Stimulated activated naive CD8-positive, alpha-beta T cell treated with anti-CD3 and anti-CD28 coated beads, Interleukin-15, amount 100 ng/mL, for 72 hours (primary cell): ENCODE results near the gene NXPE3.
"Not testable (repeated sequence)": the region's sequence is repeated elsewhere in the genome, so short reads cannot be mapped to it uniquely, and the experiment has no call there.

ENCODE experiments used
- ATAC-seq: fragments of 150-1000 bp; cut with Tn5 transposase; 2 replicates; pipeline ENCODE4 v1.10.0; 2021; ENCODE audit warnings: mild to moderate bottlenecking, moderate library complexity
- DNase-seq, 2 donors: peaks; one replicate each; pipeline ENCODE4 v3.0.0; 2021 to 2022
- H3K27ac Mint-ChIP-seq, 2 donors: one replicate each; pipeline ENCODE4 v1.8.0; 2022; ENCODE audit warnings: mild to moderate bottlenecking in 2 of 2, mixed read lengths in 2 of 2, moderate library complexity in 2 of 2
- H3K27me3 Mint-ChIP-seq: one replicate; pipeline ENCODE4 v1.8.0; 2022; ENCODE audit warnings: mixed read lengths
- H3K4me1 Mint-ChIP-seq: one replicate; pipeline ENCODE4 v1.8.0; 2022; ENCODE audit warnings: mild to moderate bottlenecking, mixed read lengths
- H3K4me3 Mint-ChIP-seq, 2 donors: one replicate each; pipeline ENCODE4 v1.8.0; 2022; ENCODE audit warnings: mild to moderate bottlenecking in 2 of 2, mixed read lengths in 2 of 2, moderate library complexity in 1 of 2
- H3K9me3 Mint-ChIP-seq, 2 donors: one replicate each; pipeline ENCODE4 v1.8.0; 2022; ENCODE audit warnings: mixed read lengths in 2 of 2

NXPE3 gene

GRCh38 chr3:101851072-101851770 lies 72.2 kb downstream of the NXPE3 start:
- H3K27me3 Mint-ChIP-seq, result no peaks in the 10 kb centered on the region
- DNase-seq (no peak), ATAC-seq (peak; percentile 47)
- H3K4me1 Mint-ChIP-seq, result peaks cover 64% of the 10 kb centered on the region
- H3K4me3 Mint-ChIP-seq, result peak overlapping the region; percentile 84 to 90
- H3K9me3 Mint-ChIP-seq, result no peaks in the 10 kb centered on the region
- H3K27ac Mint-ChIP-seq, result peak overlapping the region; percentile 97 to 99

- peaks cover 72% of the 10 kb centered on the region for H3K4me1 Mint-ChIP-seq
- no peaks in the 10 kb centered on the region for H3K9me3 Mint-ChIP-seq
- peak overlapping the region; percentile 97 to 99 for H3K27ac Mint-ChIP-seq
Measured at GRCh38 chr3:101851850-101852714, 73.1 kb downstream of the NXPE3 start.

GRCh38 chr3:101852983-101853840 lies 74.2 kb downstream of the NXPE3 start:
- ATAC-seq, result no peak
- DNase-seq, result no peak
- peak overlapping the region; percentile 84 to 90 for H3K4me3 Mint-ChIP-seq
- H3K27me3 Mint-ChIP-seq, result no peaks in the 10 kb centered on the region
- peak overlapping the region; percentile 22 to 37 for H3K27ac Mint-ChIP-seq
- H3K4me1 Mint-ChIP-seq, result peaks cover 75% of the 10 kb centered on the region
- no peaks in the 10 kb centered on the region for H3K9me3 Mint-ChIP-seq

More at GRCh38 chr3:101851850-101852714, 73.1 kb downstream of the NXPE3 start:
- ATAC-seq (no peak), DNase-seq (no peak)
- H3K4me3 Mint-ChIP-seq, result peak overlapping the region; percentile 84 to 90
- no peaks in the 10 kb centered on the region for H3K27me3 Mint-ChIP-seq

GRCh38 chr3:101853982-101854381 lies 75.0 kb downstream of the NXPE3 start:
- Mint-ChIP-seq H3K9me3 (no peaks in the 10 kb centered on the region), H3K27ac (peak overlapping the region in 1 of 2 donors; percentile 56), H3K4me3 (peak overlapping the region; percentile 19 to 90), H3K27me3 (no peaks in the 10 kb centered on the region), H3K4me1 (peaks cover 76% of the 10 kb centered on the region)
- DNase-seq, result no peak
- ATAC-seq, result no peak

- peaks cover 79% of the 10 kb centered on the region for H3K4me1 Mint-ChIP-seq
- peak overlapping the region; percentile 46 to 90 for H3K4me3 Mint-ChIP-seq
- H3K27ac Mint-ChIP-seq, result peak overlapping the region in 1 of 2 donors; percentile 35
- H3K9me3 Mint-ChIP-seq, result no peaks in the 10 kb centered on the region
- DNase-seq (no peak), ATAC-seq (no peak)
- H3K27me3 Mint-ChIP-seq, result no peaks in the 10 kb centered on the region
Measured at GRCh38 chr3:101854608-101855304, 75.7 kb downstream of the NXPE3 start.

GRCh38 chr3:101857301-101857741 lies 78.3 kb downstream of the NXPE3 start:
- ATAC-seq (no peak), DNase-seq (no peak)
- Mint-ChIP-seq H3K4me1 (peaks cover 85% of the 10 kb centered on the region), H3K9me3 (no peaks in the 10 kb centered on the region), H3K27ac (peak overlapping the region in 1 of 2 donors; percentile 20), H3K27me3 (no peaks in the 10 kb centered on the region), H3K4me3 (peak overlapping the region; percentile 19 to 55)

GRCh38 chr3:101858464-101859030 lies 79.5 kb downstream of the NXPE3 start:
- Mint-ChIP-seq H3K9me3 (no peaks in the 10 kb centered on the region), H3K4me3 (peak overlapping the region in 1 of 2 donors; percentile 46), H3K4me1 (peaks cover 83% of the 10 kb centered on the region), H3K27me3 (no peaks in the 10 kb centered on the region), H3K27ac (peak overlapping the region in 1 of 2 donors; percentile 59)
- ATAC-seq (no peak), DNase-seq (no peak)

GRCh38 chr3:101859882-101860448 lies 81.0 kb downstream of the NXPE3 start:
- no peaks in the 10 kb centered on the region for H3K27me3 Mint-ChIP-seq
- peaks cover 72% of the 10 kb centered on the region for H3K4me1 Mint-ChIP-seq
- no peak overlapping the region for H3K27ac Mint-ChIP-seq
- ATAC-seq (no peak), DNase-seq (no peak)
- no peak overlapping the region for H3K4me3 Mint-ChIP-seq
- H3K9me3 Mint-ChIP-seq, result no peaks in the 10 kb centered on the region

GRCh38 chr3:101861212-101861788 lies 82.3 kb downstream of the NXPE3 start:
- Mint-ChIP-seq H3K4me1 (peaks cover 59% of the 10 kb centered on the region), H3K27ac (peak overlapping the region in 1 of 2 donors; percentile 58)
- ATAC-seq, result peak; percentile 63

GRCh38 chr3:101861789-101862415 lies 82.9 kb downstream of the NXPE3 start:
- Mint-ChIP-seq H3K9me3 (no peaks in the 10 kb centered on the region), H3K4me3 (no peak overlapping the region), H3K27me3 (no peaks in the 10 kb centered on the region), H3K27ac (no peak overlapping the region), H3K4me1 (peaks cover 54% of the 10 kb centered on the region)
- DNase-seq (no peak), ATAC-seq (no peak)

More at GRCh38 chr3:101861212-101861788, 82.3 kb downstream of the NXPE3 start:
- no peaks in the 10 kb centered on the region for H3K27me3 Mint-ChIP-seq
- no peak for DNase-seq
- no peaks in the 10 kb centered on the region for H3K9me3 Mint-ChIP-seq
- H3K4me3 Mint-ChIP-seq, result peak overlapping the region in 1 of 2 donors; percentile 5

GRCh38 chr3:101862416-101863165 lies 83.6 kb downstream of the NXPE3 start:
- DNase-seq, result no peak
- H3K4me1 Mint-ChIP-seq, result peaks cover 47% of the 10 kb centered on the region
- no peaks in the 10 kb centered on the region for H3K27me3 Mint-ChIP-seq
- H3K4me3 Mint-ChIP-seq, result no peak overlapping the region
- H3K9me3 Mint-ChIP-seq, result no peaks in the 10 kb centered on the region
- ATAC-seq, result peak; percentile 62
- H3K27ac Mint-ChIP-seq, result no peak overlapping the region

GRCh38 chr3:101864926-101865325 lies 85.9 kb downstream of the NXPE3 start:
- H3K4me1 Mint-ChIP-seq, result peaks cover 31% of the 10 kb centered on the region
- not testable (repeated sequence) for H3K27me3 Mint-ChIP-seq, H3K27ac Mint-ChIP-seq

More at GRCh38 chr3:101864926-101865325, 85.9 kb downstream of the NXPE3 start:
- not testable (repeated sequence) for ATAC-seq, H3K4me3 Mint-ChIP-seq, DNase-seq, H3K9me3 Mint-ChIP-seq
